PFSK-1 (cell line): ENCODE data around the gene CARD10.
A peak's percentile ranks its signal among the peaks of the same experiment; 100 is the strongest.

Experiments
- FOXP2 ChIP-seq: optimal IDR thresholded peaks from 2 replicates; pipeline ENCODE3; 2011; ENCODE audit warnings: borderline replicate concordance, control low read depth, inconsistent platforms; ENCODE audit not compliant: insufficient read depth; ENCODE audit errors: extremely low read length, extremely low read depth
- POLR2AphosphoS5 ChIP-seq: IDR thresholded peaks from 2 replicates; pipeline ENCODE4 v1.6.1; 2012; ENCODE audit warnings: low read depth, mild to moderate bottlenecking, control low read depth, low read length, moderate library complexity
- REST ChIP-seq, 2 experiments: IDR thresholded peaks; 2 replicates each; pipeline versions ENCODE4 v1.6.1 to v1.8.0; 2011 to 2012; ENCODE audit warnings: low read depth in 2 of 2, low read length in 2 of 2, control low read depth in 1 of 2, inconsistent platforms in 1 of 2, mild to moderate bottlenecking in 1 of 2, moderate library complexity in 1 of 2; ENCODE audit not compliant: insufficient read depth in 1 of 2
- SIN3A ChIP-seq: IDR thresholded peaks from 2 replicates; pipeline ENCODE4 v1.6.1; 2012; ENCODE audit warnings: mild to moderate bottlenecking, low read length, moderate library complexity, borderline replicate concordance; ENCODE audit not compliant: insufficient read depth
- TAF1 ChIP-seq: IDR thresholded peaks from 2 replicates; pipeline ENCODE4 v1.6.1; 2012; ENCODE audit warnings: low read length, control low read depth, borderline replicate concordance; ENCODE audit not compliant: insufficient read depth

Gene CARD10

GRCh38 chr22:37462983-37463382, 56.2 kb downstream of the CARD10 start:
- TF ChIP-seq FOXP2 (no peak), TAF1 (no peak), REST (IDR thresholded peaks at IDR 0.05; ENCODE audit: insufficient read depth in 1 of 2, low read depth in 2 of 2, low read length in 2 of 2) (peak; percentile 96), POLR2AphosphoS5 (no peak), SIN3A (no peak)

GRCh38 chr22:37462436-37462835, 56.8 kb downstream of the CARD10 start:
- no peak for TF ChIP-seq SIN3A
- no peak for TF ChIP-seq TAF1
- no peak for TF ChIP-seq REST (IDR thresholded peaks at IDR 0.05; ENCODE audit: insufficient read depth in 1 of 2, low read depth in 2 of 2, low read length in 2 of 2)
- no peak for TF ChIP-seq FOXP2
- TF ChIP-seq POLR2AphosphoS5 = no peak

- no peak for TF ChIP-seq SIN3A
- no peak for TF ChIP-seq POLR2AphosphoS5
- no peak for TF ChIP-seq REST (IDR thresholded peaks at IDR 0.05; ENCODE audit: insufficient read depth in 1 of 2, low read depth in 2 of 2, low read length in 2 of 2)
- TF ChIP-seq FOXP2 = no peak
- TF ChIP-seq TAF1 = no peak
Measured at GRCh38 chr22:37461961-37462360, 57.3 kb downstream of the CARD10 start.

GRCh38 chr22:37460684-37461083, 58.5 kb downstream of the CARD10 start:
- TF ChIP-seq POLR2AphosphoS5 = no peak
- TF ChIP-seq FOXP2 = no peak
- TF ChIP-seq SIN3A = no peak
- no peak for TF ChIP-seq TAF1
- no peak for TF ChIP-seq REST (IDR thresholded peaks at IDR 0.05; ENCODE audit: insufficient read depth in 1 of 2, low read depth in 2 of 2, low read length in 2 of 2)

- TF ChIP-seq POLR2AphosphoS5 (no peak), FOXP2 (no peak), SIN3A (no peak), REST (IDR thresholded peaks at IDR 0.05; ENCODE audit: insufficient read depth in 1 of 2, low read depth in 2 of 2, low read length in 2 of 2) (no peak), TAF1 (no peak)
Measured at GRCh38 chr22:37459206-37459605, 60.0 kb downstream of the CARD10 start.
